HEK293T (cell line): ENCODE results near the gene ID3.

ENCODE experiments used
- ARNT ChIP-seq: fragments of 450-650 bp; IDR thresholded peaks from 2 replicates; pipeline ENCODE4 v1.6.1; 2017; ENCODE audit warnings: mild to moderate bottlenecking
- BHLHE40 ChIP-seq: fragments of 450-650 bp; IDR thresholded peaks from 2 replicates; pipeline ENCODE4 v1.6.1; 2016; ENCODE audit warnings: mild to moderate bottlenecking, moderate library complexity, borderline replicate concordance
- FOXK2 ChIP-seq: fragments of 450-650 bp; IDR thresholded peaks from 2 replicates; pipeline ENCODE4 v1.6.1; 2016; ENCODE audit warnings: mild to moderate bottlenecking
- FOXM1 ChIP-seq: fragments of 450-650 bp; IDR thresholded peaks from 2 replicates; pipeline ENCODE4 v1.6.1; 2017; ENCODE audit warnings: mild to moderate bottlenecking, borderline replicate concordance
- LEF1 ChIP-seq: fragments of 450-650 bp; IDR thresholded peaks from 2 replicates; pipeline ENCODE4 v1.6.1; 2017; ENCODE audit warnings: mild to moderate bottlenecking, borderline replicate concordance
- PKNOX1 ChIP-seq: fragments of 450-650 bp; IDR thresholded peaks from 2 replicates; pipeline ENCODE4 v1.6.1; 2016
- SP1 ChIP-seq: fragments of 450-650 bp; IDR thresholded peaks from 2 replicates; pipeline ENCODE4 v1.6.1; 2017
- SUZ12 ChIP-seq: fragments of 450-650 bp; IDR thresholded peaks from 2 replicates; pipeline ENCODE4 v1.6.1; 2016; ENCODE audit warnings: mild to moderate bottlenecking
- TARDBP ChIP-seq: fragments of 450-650 bp; IDR thresholded peaks from 2 replicates; pipeline ENCODE4 v1.6.1; 2016

- TF ChIP-seq TARDBP (no peak), FOXM1 (no peak), SP1 (no peak), SUZ12 (no peak), LEF1 (no peak), BHLHE40 (no peak), FOXK2 (no peak), PKNOX1 (no peak), ARNT (no peak)
Measured at GRCh38 chr1:23527900-23528249, 31.4 kb downstream of the ID3 start.
